Measurements from ENCODE around the gene ADORA1.

The ADORA1 gene

GRCh38 chr1:203140743-203141520 lies 13.4 kb downstream of the ADORA1 start:
- no peak for DNase-seq (ENCODE audit: low read depth)

- DNase-seq (ENCODE audit: low read depth), result no peak
These were observed 14.6 kb downstream of the ADORA1 start for GRCh38 chr1:203142124-203142523.

GRCh38 chr1:203142684-203143408 lies 15.3 kb downstream of the ADORA1 start:
- no peak for DNase-seq (ENCODE audit: low read depth)

GRCh38 chr1:203143641-203144040 lies 16.1 kb downstream of the ADORA1 start:
- no peak for DNase-seq (ENCODE audit: low read depth)

- DNase-seq (ENCODE audit: low read depth), result no peak
These were observed 17.1 kb downstream of the ADORA1 start for GRCh38 chr1:203144661-203145060.

- no peak for DNase-seq (ENCODE audit: low read depth)
These were observed 18.0 kb downstream of the ADORA1 start for GRCh38 chr1:203145321-203146041.

- DNase-seq (ENCODE audit: low read depth), result no peak
These were observed 18.5 kb downstream of the ADORA1 start for GRCh38 chr1:203146042-203146369.

GRCh38 chr1:203146537-203146936 lies 19.0 kb downstream of the ADORA1 start:
- DNase-seq (ENCODE audit: low read depth), result no peak

GRCh38 chr1:203147376-203147775 lies 19.9 kb downstream of the ADORA1 start:
- DNase-seq (ENCODE audit: low read depth), result no peak

GRCh38 chr1:203148127-203148526 lies 20.6 kb downstream of the ADORA1 start:
- no peak for DNase-seq (ENCODE audit: low read depth)

GRCh38 chr1:203148579-203148978 lies 21.1 kb downstream of the ADORA1 start:
- DNase-seq (ENCODE audit: low read depth), result no peak

GRCh38 chr1:203149188-203149840 lies 21.8 kb downstream of the ADORA1 start:
- DNase-seq (ENCODE audit: low read depth), result no peak

GRCh38 chr1:203150511-203151297 lies 23.2 kb downstream of the ADORA1 start:
- no peak for DNase-seq (ENCODE audit: low read depth)

- no peak for DNase-seq (ENCODE audit: low read depth)
These were observed 24.0 kb downstream of the ADORA1 start for GRCh38 chr1:203151362-203152157.

GRCh38 chr1:203152158-203153034 lies 24.9 kb downstream of the ADORA1 start:
- DNase-seq (ENCODE audit: low read depth), result no peak

- DNase-seq (ENCODE audit: low read depth), result no peak
These were observed 25.8 kb downstream of the ADORA1 start for GRCh38 chr1:203153051-203153988.

- DNase-seq (ENCODE audit: low read depth), result no peak
These were observed 26.7 kb downstream of the ADORA1 start for GRCh38 chr1:203153989-203154821.

- no peak for DNase-seq (ENCODE audit: low read depth)
These were observed 28.8 kb downstream of the ADORA1 start for GRCh38 chr1:203156280-203156679.

All from stimulated activated CD8-positive, alpha-beta memory T cell treated with anti-CD3 and anti-CD28 coated beads, Interleukin-15, amount 100 ng/mL, for 1 hour (primary cell).